22Rv1 (cell line): ENCODE data around the gene IPO11.
"Not testable (repeated sequence)": the region's sequence is repeated elsewhere in the genome, so short reads cannot be mapped to it uniquely, and the experiment has no call there.

Source experiments
- H3K27ac ChIP-seq: fragments of 450-650 bp; 2 replicates; pipeline ENCODE4 v1.5.1; 2017
- CTCF ChIP-seq: fragments of 450-650 bp; IDR thresholded peaks from 2 replicates; pipeline ENCODE4 v1.5.1; 2017; ENCODE audit warnings: mild to moderate bottlenecking
- ZFX ChIP-seq: fragments of 450-650 bp; IDR thresholded peaks from 2 replicates; pipeline ENCODE4 v1.6.1; 2017; ENCODE audit warnings: antibody characterized with exemption, borderline replicate concordance

IPO11 gene

GRCh38 chr5:62653864-62654575, 241.5 kb downstream of the IPO11 start:
- TF ChIP-seq CTCF = no peak
- no peak for TF ChIP-seq ZFX
- no peak overlapping the region for H3K27ac ChIP-seq

DNA sequence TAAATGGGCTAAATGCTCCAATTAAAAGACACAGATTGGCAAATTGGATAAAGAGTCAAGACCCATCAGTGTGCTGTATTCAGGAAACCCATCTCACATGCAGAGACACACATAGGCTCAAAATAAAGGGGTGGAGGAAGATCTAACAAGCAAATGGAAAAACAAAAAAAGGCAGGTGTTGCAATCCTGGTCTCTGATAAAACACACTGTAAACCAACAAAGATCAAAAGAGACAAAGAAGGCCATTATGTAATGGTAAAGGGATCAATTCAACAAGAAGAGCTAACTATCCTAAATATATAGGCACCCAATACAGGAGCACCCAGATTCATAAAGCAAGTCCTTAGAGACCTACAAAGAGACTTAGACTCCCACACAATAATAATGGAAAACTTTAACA, 245.2 kb downstream of the IPO11 start:
- H3K27ac ChIP-seq = not testable (repeated sequence)

DNA sequence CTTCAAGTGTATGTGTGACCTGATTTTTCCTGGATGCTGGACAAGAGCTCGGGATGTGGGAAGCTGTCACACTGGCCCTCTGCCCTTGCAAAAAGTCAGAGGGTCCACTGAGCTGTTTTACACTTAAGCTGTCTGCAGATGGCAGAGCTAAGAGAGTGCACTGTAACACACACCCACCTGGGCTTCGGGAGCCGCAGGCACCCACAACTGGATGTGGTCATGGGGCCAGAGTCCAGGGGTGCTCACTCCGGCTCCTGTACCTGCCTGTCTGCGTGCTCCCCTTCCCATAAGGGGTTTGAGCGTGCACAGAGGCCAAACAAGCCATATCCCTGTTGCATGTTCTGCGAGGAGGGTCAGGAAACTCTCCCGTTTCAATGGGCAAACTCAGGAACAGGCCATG, 248.6 kb downstream of the IPO11 start:
- TF ChIP-seq ZFX (no peak), CTCF (no peak)
- H3K27ac ChIP-seq = no peak overlapping the region

DNA sequence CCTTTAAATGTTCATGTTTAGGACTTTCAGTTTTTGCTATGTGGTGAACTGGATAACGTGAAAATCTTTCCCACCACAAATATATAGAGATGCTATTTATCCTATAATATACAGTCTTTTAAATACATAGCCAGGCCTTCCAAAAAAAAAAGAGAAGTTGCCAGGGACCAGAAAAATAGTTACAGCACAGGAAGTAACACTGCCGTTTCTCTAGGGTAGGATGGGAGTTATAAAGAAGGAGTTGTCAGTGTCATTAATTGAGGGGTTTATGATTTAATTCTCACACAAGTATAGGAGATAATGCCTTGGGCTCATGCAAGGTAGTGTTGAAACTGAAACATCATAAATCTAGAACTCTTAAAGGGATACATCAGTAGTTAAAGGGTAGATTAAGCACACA, 250.0 kb downstream of the IPO11 start:
- H3K27ac ChIP-seq = no peak overlapping the region
- TF ChIP-seq ZFX (no peak), CTCF (no peak)

- TF ChIP-seq ZFX = no peak
- no peak for TF ChIP-seq CTCF
- H3K27ac ChIP-seq = no peak overlapping the region
Observed at GRCh38 chr5:62671479-62671878, 258.9 kb downstream of the IPO11 start.

DNA sequence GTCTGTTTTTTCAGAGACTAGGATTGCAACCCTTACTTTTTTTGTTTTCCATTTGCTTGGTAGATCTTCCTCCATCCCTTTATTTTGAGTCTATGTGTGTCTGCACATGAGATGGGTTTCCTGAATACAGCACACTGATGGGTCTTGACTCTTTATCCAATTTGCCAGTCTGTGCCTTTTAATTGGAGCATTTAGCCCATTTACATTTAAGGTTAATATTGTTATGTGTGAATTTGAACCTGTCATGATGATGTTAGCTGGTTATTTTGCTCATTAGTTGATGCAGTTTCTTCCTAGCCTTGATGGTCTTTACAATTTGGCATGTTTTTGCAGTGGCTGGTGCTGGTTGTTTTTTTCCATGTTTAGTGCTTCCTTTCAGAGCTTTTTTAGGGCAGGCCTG, 264.0 kb downstream of the IPO11 start:
- H3K27ac ChIP-seq = not testable (repeated sequence)
